ENCODE measurements around the gene LYG1.
"Not testable (repeated sequence)": the region's sequence is repeated elsewhere in the genome, so short reads cannot be mapped to it uniquely, and the experiment has no call there.

Gene LYG1

DNA sequence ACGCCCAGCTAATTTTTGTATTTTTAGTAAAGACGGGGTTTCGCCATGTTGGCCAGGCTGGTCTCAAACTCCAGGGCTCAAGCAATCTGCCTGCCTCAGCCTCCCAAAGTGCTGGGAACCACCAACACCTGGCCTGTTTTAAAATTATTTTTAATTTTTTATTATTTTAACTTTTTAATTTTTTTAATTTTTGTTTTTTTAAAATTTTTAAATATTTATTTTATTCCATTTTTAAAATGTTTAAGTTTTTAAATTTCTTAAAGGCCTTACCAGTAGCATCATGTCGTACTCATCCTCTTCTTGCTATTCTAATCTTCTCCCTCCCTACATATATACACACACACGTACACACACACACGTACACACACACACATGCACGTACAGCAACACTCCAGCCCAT is 1.4 kb downstream of the LYG1 start:
- no peak overlapping the region for H3K4me3 ChIP-seq (ENCODE audit: low read depth, low read length)
- DNase-seq (ENCODE audit: low read depth) = no peak
- TF ChIP-seq, protein P1, sequence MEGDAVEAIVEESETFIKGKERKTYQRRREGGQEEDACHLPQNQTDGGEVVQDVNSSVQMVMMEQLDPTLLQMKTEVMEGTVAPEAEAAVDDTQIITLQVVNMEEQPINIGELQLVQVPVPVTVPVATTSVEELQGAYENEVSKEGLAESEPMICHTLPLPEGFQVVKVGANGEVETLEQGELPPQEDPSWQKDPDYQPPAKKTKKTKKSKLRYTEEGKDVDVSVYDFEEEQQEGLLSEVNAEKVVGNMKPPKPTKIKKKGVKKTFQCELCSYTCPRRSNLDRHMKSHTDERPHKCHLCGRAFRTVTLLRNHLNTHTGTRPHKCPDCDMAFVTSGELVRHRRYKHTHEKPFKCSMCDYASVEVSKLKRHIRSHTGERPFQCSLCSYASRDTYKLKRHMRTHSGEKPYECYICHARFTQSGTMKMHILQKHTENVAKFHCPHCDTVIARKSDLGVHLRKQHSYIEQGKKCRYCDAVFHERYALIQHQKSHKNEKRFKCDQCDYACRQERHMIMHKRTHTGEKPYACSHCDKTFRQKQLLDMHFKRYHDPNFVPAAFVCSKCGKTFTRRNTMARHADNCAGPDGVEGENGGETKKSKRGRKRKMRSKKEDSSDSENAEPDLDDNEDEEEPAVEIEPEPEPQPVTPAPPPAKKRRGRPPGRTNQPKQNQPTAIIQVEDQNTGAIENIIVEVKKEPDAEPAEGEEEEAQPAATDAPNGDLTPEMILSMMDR (IDR thresholded peaks at IDR 0.05; ENCODE audit: insufficient read depth, low read depth, low read length, missing control alignments) = no peak

DNA sequence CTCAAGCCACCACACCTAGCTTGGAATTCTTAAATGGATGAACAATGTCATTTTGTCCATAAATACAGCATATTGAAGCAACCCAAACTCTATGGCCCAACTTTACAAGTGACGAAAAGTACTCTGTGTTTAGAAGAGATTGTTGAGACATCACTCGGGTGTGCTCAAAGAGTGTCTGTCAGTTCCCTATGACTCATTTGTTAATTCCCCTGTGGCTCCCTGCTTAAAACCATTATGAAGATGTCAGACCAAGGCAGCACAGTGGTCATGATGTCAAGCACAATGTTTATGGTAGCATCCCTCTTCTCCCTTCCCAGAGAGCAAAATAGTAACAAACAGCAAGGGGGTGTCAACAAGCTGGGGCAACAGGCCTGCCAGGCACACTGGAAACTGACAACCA is 3.0 kb downstream of the LYG1 start:
- TF ChIP-seq, protein P1 (IDR thresholded peaks at IDR 0.05; ENCODE audit: insufficient read depth, low read depth, low read length, missing control alignments) = no peak
- no peak for DNase-seq (ENCODE audit: low read depth)
- H3K4me3 ChIP-seq (ENCODE audit: low read depth, low read length) = no peak overlapping the region

DNA sequence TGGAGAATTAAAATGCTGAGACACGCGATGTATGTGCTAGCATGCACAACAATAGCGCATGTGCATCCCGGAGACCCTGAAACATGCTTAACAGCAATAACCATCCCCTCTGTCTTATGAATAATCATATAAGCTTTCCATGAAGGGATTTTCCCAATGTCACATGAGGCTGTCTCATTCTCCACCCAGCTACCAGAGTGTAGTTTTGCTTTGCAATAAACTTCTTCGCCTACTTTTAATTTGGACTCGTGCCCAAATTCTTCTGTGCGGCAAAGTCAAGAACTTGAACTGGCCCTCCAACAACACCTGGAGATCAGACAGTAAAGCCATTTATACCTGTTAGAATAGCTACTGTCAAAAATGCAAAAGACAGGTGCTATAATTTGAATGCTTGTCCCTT is 15.5 kb downstream of the LYG1 start:
- no peak for DNase-seq (ENCODE audit: low read depth)
- H3K4me3 ChIP-seq (ENCODE audit: low read depth, low read length) = no peak overlapping the region
- TF ChIP-seq, protein P1 (IDR thresholded peaks at IDR 0.05; ENCODE audit: insufficient read depth, low read depth, low read length, missing control alignments) = no peak

DNA sequence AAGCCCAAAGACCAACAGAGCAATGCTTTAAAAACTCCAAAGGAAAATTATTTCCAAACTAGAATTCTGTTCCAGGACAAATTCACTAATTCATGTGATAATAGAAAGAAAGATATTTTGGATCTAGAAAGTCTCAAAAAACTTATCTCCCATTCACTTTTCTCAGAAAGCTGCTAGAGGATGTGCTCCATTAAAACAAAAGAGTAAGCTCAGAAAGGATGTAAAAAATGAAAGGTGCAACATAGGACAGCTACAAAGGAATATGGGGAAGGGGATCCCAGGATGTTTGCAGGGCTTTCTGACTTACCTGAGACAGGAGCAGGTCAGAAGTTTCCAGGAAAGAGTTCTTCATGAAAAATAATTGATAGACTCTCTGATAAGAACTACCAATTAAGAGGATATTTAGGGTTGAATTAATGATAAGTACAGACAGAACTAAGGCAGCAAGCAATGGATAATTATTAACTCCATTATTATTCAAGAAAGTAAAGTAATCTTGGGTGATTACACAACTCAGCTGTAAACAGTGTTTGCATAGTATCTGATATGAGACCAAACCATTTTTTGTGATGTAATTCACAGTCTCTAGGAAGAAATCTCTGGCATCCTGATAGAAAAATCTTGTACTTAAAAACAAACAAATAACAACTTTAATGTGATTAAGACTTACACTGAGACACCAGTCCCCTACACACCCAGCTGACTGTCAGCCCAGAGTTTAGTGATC is 20.9 kb downstream of the LYG1 start:
- no peak for DNase-seq (ENCODE audit: low read depth)
- TF ChIP-seq, protein P1 (IDR thresholded peaks at IDR 0.05; ENCODE audit: insufficient read depth, low read depth, low read length, missing control alignments) = no peak
- no peak overlapping the region for H3K4me3 ChIP-seq (ENCODE audit: low read depth, low read length)

DNA sequence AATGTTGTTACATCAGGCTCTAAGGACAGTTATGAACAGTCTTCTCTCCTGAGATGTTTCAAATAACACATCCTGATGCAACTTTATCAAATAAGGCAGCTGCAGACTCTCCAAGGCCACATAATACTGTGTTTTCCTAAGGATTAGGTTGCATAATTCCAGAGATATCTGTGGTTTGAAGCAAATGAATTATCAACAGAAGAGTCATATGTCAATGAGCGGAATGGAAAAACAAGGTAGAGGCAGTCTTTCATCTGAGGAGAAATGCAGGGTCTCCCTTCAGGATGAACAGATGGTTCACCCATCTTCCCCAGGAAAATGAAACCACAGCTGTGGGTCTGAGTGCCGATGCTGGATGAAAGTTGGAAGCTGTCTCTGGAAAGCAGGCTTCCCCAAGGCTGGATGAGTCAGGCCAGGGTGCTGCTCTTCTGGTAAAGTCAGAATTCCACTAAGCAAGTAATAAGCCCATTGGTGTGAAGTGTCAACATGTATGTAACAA is 22.2 kb downstream of the LYG1 start:
- DNase-seq (ENCODE audit: low read depth) = no peak
- H3K4me3 ChIP-seq (ENCODE audit: low read depth, low read length) = no peak overlapping the region
- TF ChIP-seq, protein P1 (IDR thresholded peaks at IDR 0.05; ENCODE audit: insufficient read depth, low read depth, low read length, missing control alignments) = no peak

DNA sequence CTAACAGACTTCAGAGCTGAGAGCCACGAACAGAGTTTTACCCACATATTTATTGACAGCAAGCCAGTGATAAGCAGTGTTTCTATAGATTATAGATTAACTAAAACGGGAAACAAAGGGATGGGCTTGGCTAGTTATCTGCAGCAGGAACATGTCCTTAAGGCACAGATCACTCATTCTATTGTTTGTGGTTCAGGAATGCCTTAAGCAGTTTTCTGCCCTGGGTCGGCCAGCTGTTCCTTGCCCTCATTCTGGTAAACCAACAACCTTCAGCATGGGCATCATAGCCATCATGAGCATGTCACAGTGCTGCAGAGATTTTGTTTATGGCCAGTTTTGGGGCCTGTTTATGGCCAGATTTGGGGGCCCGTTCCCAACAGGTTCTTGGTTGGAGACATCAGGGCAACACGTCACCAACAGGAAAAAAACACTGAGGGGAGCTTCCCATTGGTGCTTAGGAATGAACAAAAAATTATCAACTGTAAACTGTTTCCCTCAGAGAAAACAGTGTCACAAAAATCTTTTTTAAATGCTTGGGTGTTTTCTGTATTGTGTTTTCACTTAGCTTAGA is 22.7 kb downstream of the LYG1 start:
- H3K4me3 ChIP-seq (ENCODE audit: low read depth, low read length) = not testable (repeated sequence)

DNA sequence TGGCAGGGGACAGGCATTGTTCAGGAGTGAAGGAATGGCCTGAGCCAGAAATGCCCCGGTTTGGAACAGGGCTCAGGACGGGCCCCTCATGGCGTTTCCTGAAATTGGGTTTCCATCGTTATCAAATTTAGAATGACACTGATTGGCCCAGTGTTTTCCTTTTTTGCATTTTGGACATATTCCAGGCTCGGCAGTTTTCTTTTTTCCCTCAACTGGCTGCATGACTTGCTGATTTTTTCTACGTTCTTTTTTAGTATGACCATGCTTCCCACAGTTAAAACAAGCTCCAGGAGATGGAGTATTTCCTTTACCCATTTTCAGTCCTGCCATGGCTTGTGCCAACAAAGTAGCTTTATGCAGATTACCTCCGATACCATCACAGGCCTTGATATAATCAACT is 25.1 kb downstream of the LYG1 start:
- DNase-seq (ENCODE audit: low read depth) = no peak
- TF ChIP-seq, protein P1 (IDR thresholded peaks at IDR 0.05; ENCODE audit: insufficient read depth, low read depth, low read length, missing control alignments) = no peak
- no peak overlapping the region for H3K4me3 ChIP-seq (ENCODE audit: low read depth, low read length)

More for the DNA sequence above, 22.7 kb downstream of the LYG1 start:
- not testable (repeated sequence) for DNase-seq (ENCODE audit: low read depth)
